KG1 (cell line): ENCODE measurements around the gene GABBR2.

ENCODE experiments used
- DNase-seq: peaks from one replicate; lab custom pipeline; 2025; lab: John Stamatoyannopoulos, UW

The GABBR2 gene

GRCh38 chr9:98568909-98569469 is 139.7 kb downstream of the GABBR2 start:
- DNase-seq: no peak

GRCh38 chr9:98568234-98568908 is 140.4 kb downstream of the GABBR2 start:
- no peak for DNase-seq

- no peak for DNase-seq
These were observed 141.0 kb downstream of the GABBR2 start for GRCh38 chr9:98567540-98568233.

- no peak for DNase-seq
These were observed 143.3 kb downstream of the GABBR2 start for GRCh38 chr9:98565152-98566135.

- no peak for DNase-seq
These were observed 144.0 kb downstream of the GABBR2 start for GRCh38 chr9:98564714-98565113.

GRCh38 chr9:98563988-98564387 is 144.7 kb downstream of the GABBR2 start:
- DNase-seq: no peak

GRCh38 chr9:98563212-98563907 is 145.4 kb downstream of the GABBR2 start:
- DNase-seq: no peak

GRCh38 chr9:98559561-98559960 is 149.2 kb downstream of the GABBR2 start:
- DNase-seq: no peak

- no peak for DNase-seq
These were observed 150.2 kb downstream of the GABBR2 start for GRCh38 chr9:98558575-98558974.

- DNase-seq: no peak
These were observed 152.2 kb downstream of the GABBR2 start for GRCh38 chr9:98556511-98556910.

- DNase-seq: no peak
These were observed 152.9 kb downstream of the GABBR2 start for GRCh38 chr9:98555651-98556465.

GRCh38 chr9:98554752-98555151 is 154.0 kb downstream of the GABBR2 start:
- DNase-seq: no peak

- no peak for DNase-seq
These were observed 156.4 kb downstream of the GABBR2 start for GRCh38 chr9:98552331-98552730.

- DNase-seq: no peak
These were observed 157.0 kb downstream of the GABBR2 start for GRCh38 chr9:98551511-98552286.

- DNase-seq: no peak
These were observed 158.4 kb downstream of the GABBR2 start for GRCh38 chr9:98550206-98550820.

- no peak for DNase-seq
These were observed 159.3 kb downstream of the GABBR2 start for GRCh38 chr9:98549401-98549800.

GRCh38 chr9:98547606-98548005 is 161.1 kb downstream of the GABBR2 start:
- no peak for DNase-seq

GRCh38 chr9:98545021-98545420 is 163.7 kb downstream of the GABBR2 start:
- DNase-seq: no peak

GRCh38 chr9:98541684-98542230 is 167.0 kb downstream of the GABBR2 start:
- no peak for DNase-seq
